ENCODE data around the gene PDS5A.
"Not testable (repeated sequence)": the region's sequence is repeated elsewhere in the genome, so short reads cannot be mapped to it uniquely, and the experiment has no call there.

PDS5A gene

DNA sequence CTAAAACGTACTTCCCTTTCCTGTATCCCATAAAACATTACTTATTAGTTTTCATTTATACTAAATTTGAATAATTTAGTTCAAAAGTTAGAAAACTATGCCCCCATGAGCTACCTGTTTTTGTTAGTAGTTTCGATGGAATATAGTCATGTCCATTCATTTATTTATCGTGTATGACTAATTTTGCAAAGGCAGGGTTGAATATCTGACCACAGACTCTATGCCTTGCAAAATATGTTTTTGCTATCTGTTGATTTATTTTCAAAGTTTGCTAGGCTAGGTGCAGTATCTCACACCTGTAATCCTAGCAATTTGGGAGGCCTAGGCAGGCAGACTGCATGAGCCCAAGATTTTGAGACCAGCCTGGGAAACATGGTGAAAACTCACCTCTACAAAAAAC, 78.4 kb downstream of the PDS5A start:
- no peak for DNase-seq (ENCODE audit: low read depth)

GRCh38 chr4:39898015-39898414, 79.7 kb downstream of the PDS5A start:
- no peak for DNase-seq (ENCODE audit: low read depth)

DNA sequence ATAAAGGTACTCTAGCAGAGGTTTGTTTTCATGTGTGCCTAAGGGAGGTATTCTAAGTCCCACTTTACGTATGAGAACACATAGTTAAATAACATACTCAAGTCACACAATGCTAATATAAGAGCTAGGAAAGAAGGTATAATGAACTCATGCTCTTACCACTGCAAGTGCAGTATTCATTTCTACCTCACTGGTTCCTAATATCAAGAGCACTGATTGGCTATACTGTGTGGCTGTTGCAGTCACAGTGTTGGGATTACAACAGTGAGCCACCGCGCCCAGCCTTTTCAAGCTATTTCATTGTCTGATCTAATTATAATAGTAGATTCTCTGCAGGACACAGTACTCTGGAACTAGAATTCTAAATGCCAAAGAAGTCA, 84.0 kb downstream of the PDS5A start:
- DNase-seq (ENCODE audit: low read depth): no peak

GRCh38 chr4:39892988-39893692, 84.6 kb downstream of the PDS5A start:
- no peak for DNase-seq (ENCODE audit: low read depth)

DNA sequence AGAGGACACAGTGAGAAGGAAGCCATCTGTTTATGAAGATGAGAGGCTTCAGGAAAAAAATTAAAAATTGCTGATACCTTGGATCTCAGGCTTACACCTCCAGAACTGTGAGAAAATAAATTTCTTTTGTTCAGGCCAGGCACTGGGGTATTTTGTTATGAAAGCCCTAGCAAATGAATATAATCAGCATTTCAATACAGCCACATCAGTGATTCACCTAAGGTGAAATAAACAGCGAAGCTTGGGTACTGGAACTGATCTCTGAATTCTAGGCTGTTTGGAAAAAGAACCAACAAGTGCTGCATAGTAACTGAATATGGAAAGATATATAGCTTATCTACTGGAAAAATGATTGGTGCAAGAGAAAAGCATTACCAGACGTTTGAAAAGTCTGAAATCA, 88.5 kb downstream of the PDS5A start:
- no peak for DNase-seq (ENCODE audit: low read depth)

DNA sequence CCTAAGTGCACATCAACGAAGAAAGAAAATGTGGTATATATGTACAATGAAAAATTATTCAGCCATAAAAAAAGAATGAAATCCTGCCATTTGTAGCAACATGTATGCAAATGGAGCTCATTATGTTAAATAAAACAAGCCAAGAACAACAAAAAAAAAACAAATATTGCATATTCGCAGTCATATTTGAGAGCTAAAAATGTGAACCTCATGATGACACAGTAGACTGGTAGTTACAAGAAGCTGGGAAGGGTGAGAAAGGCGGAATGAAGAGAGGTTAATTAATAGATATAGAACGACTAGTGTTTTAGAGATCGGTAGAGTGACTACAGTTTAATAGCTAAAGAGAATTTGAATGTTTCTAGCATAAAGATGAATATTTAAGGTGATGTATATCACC, 89.2 kb downstream of the PDS5A start:
- no peak for DNase-seq (ENCODE audit: low read depth)

DNA sequence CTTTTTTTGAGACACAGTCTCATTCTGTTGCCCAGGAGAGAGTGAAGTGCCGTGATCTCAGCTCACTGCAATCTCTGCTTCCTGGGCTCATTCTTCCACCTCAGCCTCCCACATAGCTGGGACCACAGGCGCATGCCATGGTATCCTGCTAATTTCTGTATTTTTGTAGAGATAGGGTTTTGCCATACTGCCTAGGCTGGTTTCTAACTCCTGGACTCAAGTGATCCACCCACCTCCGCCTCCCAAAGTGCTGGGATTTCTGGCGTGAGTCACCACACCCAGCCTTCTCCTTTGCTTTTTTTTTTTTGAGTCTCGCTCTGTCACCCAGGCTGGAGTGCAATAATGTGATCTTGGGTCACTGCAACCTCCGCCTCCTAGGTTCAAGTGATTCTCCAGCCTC, 94.1 kb downstream of the PDS5A start:
- DNase-seq (ENCODE audit: low read depth): no peak

- DNase-seq (ENCODE audit: low read depth): no peak
These were observed 95.9 kb downstream of the PDS5A start for GRCh38 chr4:39881789-39882188.

DNA sequence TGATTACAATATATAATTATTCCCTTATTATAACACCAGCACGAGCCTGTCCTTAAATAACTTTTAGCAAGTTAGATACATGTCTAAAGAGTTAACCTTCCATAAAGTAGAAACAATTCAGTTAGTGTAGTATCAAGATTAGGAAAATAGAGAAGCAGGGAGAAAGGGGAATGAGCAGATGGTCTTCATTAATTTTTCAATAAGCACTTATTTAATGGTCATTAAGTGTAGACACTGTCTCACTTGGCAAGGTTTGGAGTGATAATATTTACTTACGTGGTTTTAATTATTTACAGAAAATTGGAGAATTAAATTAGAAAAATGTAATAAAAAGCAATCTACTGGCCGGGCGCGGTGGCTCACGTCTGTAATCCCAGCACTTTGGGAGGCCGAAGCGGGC, 99.7 kb downstream of the PDS5A start:
- DNase-seq (ENCODE audit: low read depth): no peak

DNA sequence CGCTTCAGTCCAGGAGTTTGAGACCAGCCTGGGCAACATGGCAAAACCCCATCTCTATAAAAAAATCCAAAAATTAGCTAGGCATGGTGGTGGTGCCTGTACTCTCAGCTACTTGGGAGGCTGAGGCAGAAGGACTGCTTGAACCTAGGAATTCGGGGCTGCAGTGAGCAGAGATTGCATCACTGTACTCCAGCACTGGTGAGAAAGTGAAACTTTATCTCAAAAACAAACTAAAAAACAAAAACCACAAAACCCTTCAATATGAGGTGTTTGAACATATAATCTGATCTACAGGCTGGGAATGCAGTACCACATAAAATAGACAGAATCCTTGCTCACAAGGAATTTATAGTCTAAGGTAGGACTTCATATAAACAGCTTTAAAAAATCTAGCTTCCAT, 103.9 kb downstream of the PDS5A start:
- DNase-seq (ENCODE audit: low read depth): no peak

DNA sequence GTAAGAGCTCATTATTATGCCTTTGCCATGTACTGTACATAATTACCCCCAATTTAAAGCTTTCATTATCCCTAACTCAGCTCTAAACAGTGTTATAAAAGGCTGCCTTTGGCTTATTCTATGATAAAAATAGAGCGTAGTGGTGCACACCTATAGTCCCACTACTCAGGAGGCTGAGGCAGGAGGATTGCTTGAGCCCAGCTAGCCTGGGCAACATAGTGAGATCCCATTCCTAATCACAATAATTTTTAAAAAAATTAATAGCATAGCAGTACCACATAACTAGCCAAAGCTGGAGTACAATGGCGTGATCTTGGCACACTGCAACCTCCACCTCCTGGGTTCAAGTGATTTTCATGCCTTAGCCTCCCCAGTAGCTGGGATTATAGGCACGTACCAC, 112.4 kb downstream of the PDS5A start:
- no peak for DNase-seq (ENCODE audit: low read depth)

DNA sequence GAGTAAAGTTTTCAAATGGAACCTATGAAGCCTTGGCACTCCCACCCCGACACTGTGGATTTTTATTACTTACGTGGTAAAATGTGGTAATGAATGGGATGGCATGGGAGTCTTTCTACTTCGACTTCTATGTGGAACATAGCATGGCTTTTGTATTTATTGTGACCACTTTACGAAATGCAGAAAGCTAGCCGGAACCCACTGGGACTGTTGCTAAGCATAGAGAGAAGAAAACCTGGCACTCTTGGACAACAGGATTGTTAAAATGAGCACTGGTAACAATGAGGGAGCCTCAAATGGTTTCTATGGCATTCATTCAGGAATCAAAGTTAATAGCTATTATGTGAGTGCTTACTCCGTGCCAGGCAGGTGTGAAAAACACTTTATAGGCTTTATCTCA, 113.3 kb downstream of the PDS5A start:
- no peak for DNase-seq (ENCODE audit: low read depth)

- DNase-seq (ENCODE audit: low read depth): no peak
These were observed 116.9 kb downstream of the PDS5A start for GRCh38 chr4:39860804-39861203.

GRCh38 chr4:39855909-39856512, 121.7 kb downstream of the PDS5A start:
- no peak for DNase-seq (ENCODE audit: low read depth)

- no peak for DNase-seq (ENCODE audit: low read depth)
These were observed 125.1 kb downstream of the PDS5A start for GRCh38 chr4:39852636-39853035.

- DNase-seq (ENCODE audit: low read depth): no peak
These were observed 127.0 kb downstream of the PDS5A start for GRCh38 chr4:39850727-39851126.

GRCh38 chr4:39846705-39847104, 131.0 kb downstream of the PDS5A start:
- DNase-seq (ENCODE audit: low read depth): no peak

DNA sequence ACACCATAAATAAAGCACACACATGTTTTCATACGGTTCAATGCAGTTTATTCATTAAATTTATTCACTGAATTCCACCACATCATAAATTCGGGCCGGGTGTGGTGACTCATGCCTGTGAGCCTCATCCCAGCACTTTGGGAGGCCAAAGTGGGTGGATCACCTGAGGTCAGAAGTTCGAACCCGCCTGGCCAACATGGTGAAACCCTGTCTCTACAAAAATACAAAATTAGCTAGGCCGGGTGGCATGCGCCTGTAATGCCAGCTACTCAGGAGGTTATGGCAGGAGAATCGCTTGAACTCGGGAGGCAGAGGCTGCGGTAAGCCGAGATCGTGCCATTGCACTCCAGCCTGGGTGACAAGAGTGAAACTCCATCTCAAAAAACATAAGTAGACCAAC, 131.6 kb downstream of the PDS5A start:
- no peak for DNase-seq (ENCODE audit: low read depth)

- no peak for DNase-seq (ENCODE audit: low read depth)
These were observed 135.8 kb downstream of the PDS5A start for GRCh38 chr4:39841894-39842293.

DNA sequence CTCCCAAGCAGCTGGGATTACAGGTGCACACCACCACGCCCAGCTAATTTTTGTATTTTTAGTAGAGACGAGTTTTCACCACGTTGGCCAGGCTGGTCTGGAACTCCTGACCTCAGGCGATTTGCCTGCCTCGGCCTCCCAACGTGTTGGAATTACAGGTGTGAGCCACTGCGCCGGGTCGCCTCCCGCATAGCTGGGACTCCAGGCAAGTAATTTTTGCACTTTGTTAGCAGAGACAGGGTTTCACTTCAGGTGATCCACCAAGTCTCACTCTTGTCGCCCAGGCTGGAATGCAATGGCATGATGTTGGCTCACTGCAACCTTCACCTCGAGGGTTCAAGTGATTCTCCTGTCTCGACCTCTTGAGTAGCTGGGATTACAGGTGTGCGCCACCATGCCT, 137.2 kb downstream of the PDS5A start:
- DNase-seq (ENCODE audit: low read depth): not testable (repeated sequence)

DNA sequence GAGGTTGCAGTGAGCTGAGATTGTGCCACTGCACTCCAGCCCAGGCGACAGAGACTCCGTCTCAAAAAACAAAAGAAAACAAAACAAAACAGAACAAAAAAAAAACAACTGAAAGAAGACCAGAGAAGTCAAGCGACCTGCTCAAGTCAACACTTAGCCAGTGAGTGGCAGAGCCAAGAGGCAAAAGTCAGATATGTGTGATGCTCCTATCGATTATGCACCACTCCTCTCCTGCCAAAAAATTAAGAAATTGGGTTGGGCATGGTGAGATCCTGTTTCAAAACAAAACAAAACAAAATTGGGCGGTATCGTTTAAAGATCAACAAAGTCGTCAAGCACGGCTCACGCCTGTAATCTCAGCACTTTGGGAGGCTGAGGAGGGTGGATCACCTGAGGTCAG, 137.7 kb downstream of the PDS5A start:
- DNase-seq (ENCODE audit: low read depth): no peak

DNA sequence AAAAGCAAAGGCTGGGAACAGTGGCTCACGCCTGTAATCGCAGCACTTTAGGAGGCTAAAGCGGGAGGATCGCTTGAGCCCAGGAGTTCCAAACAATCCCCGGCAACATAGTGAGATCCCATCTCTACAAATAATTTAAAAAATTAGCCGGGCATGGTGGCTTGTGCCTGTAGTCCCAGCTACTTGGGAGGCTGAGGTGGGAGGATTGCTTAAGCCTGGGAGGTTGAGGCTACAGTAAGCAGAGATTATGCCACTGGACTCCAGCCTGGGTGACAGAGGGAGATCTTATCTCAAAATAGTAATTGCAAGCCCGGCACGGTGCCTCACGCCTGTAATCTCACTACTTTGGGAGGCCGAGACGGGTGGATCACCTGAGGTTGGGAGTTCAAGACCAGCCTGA, 139.3 kb downstream of the PDS5A start:
- not testable (repeated sequence) for DNase-seq (ENCODE audit: low read depth)

DNA sequence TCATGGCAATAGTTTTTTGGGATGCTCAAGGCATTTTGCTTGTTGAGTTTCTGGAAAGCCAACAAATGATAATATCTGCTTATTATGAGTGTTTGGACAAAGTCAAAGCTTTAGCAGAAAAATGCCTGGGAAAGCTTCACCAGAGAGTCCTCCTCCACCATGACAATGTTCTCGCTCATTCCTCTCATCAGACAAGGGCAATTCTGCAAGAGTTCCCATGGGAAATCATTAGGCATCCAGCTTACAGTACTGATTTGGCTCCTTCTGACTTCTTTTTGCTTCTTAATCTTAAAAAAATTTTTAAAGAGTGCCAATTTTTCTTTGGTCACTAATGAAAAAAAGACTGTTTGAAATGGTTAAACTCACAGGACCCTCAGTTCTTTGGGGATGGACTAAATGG, 143.4 kb downstream of the PDS5A start:
- DNase-seq (ENCODE audit: low read depth): no peak

DNA sequence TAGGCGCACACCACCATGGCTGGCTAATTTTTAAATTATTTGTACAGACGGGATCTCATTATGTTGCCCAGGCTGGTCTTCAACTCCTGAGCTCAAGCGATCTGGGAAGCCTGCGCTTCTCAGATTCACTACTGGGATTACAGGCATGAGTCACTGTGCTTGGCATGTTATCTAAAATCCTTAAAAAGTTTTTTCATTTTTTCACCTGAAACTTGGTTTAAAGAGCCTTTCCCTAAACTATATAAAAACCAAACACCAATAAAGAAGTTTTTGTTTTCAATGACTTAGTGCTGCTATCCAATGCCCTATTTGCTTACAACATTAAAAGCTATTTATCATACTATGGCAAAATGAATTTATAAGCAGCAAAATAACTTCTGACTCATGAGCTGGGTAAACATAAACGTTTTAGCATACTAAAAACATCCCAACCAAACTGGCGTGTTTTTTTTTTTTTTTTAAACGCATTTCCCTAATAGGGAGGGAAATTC, 151.9 kb downstream of the PDS5A start:
- no peak for DNase-seq (ENCODE audit: low read depth)

Data from stimulated activated CD4-positive, alpha-beta T cell treated with anti-CD3 and anti-CD28 coated beads, Interleukin-2, amount 100 ng/mL, for 4 hours (primary cell).